HCT116 (cell line): ENCODE data around the gene NSMCE4A. TPM values are rescaled to one million over a fixed set of nuclear protein-coding genes. Genes with fewer than 3 reads are reported as not detected.

Experiments used
- ATAC-seq: fragments of 200-7000 bp; cut with Tn5 transposase; 2 replicates; pipeline ENCODE4 v1.9.1; 2020; ENCODE audit warnings: mild to moderate bottlenecking, moderate library complexity
- BruUV-seq: library from RNA; stranded (reverse); fragments of 400-500 nt; replicated peaks from 2 replicates; lab custom pipeline; 2021; lab: Mats Ljungman, UMichigan
- CTCF ChIA-PET: fragments of 300-600 bp; sonication (Branson Sonifier 250); formaldehyde crosslinking; loops from one replicate; lab custom pipeline; 2021; ENCODE audit warnings: antibody characterized with exemption; lab: Charles Lee
- POLR2A ChIA-PET: fragments of 300-600, 350-600 bp; sonication (Branson Sonifier 250); formaldehyde crosslinking; loops from one replicate; lab custom pipeline; 2021; ENCODE audit warnings: antibody characterized with exemption; lab: Charles Lee
- RAD21 ChIA-PET, 2 experiments: fragments of 300-600 bp; sonication (Branson Sonifier 250); formaldehyde crosslinking; loops; one replicate each; lab custom pipeline; 2023; ENCODE audit warnings: low total read pairs in 2 of 2; ENCODE audit not compliant: uncharacterized antibody in 2 of 2, unreplicated experiment in 2 of 2, low non-redundant PET in 1 of 2; lab: Charles Lee
- DNase-seq: peaks from one replicate; pipeline ENCODE4 v3.0.0-alpha.2; 2010; ENCODE audit warnings: low read depth, low spot score
- H2AFZ ChIP-seq: fragments of 200-600 bp; shearing (Covaris generic), sonication (generic); 2 replicates; pipeline ENCODE4 v1.6.1; 2017; ENCODE audit warnings: low read depth, mixed run types, mixed read lengths, antibody characterized with exemption, low read length; ENCODE audit not compliant: poor library complexity, severe bottlenecking
- H3K27ac ChIP-seq: 2 replicates; pipeline ENCODE4 v1.5.1; 2012; ENCODE audit warnings: low read depth, low read length
- H3K27me3 ChIP-seq: fragments of 200-600 bp; sonication (generic); 2 replicates; pipeline ENCODE4 v1.6.1; 2016; ENCODE audit warnings: mixed run types, low read length, mixed read lengths; ENCODE audit not compliant: insufficient read depth
- H3K36me3 ChIP-seq, 2 experiments: fragments of 200-500 bp in 1 of 2; fragments of 200-600 bp in 1 of 2; sonication (Bioruptor generic) in 1 of 2; sonication (generic) in 1 of 2; 2 replicates each; pipeline versions ENCODE4 v1.5.1 to v1.6.1; 2014 to 2016; ENCODE audit warnings: low read length in 2 of 2, inconsistent platforms in 1 of 2, mixed read lengths in 1 of 2, mixed run types in 1 of 2; ENCODE audit not compliant: insufficient read depth in 2 of 2, control insufficient read depth in 1 of 2
- H3K4me1 ChIP-seq, 2 experiments: fragments of 200-600 bp in 1 of 2; sonication (generic) in 1 of 2; 2 replicates each; pipeline versions ENCODE4 v1.5.1 to v1.6.1; 2012 to 2017; ENCODE audit warnings: low read length in 2 of 2, inconsistent platforms in 1 of 2, mild to moderate bottlenecking in 1 of 2, mixed read lengths in 1 of 2, mixed run types in 1 of 2, moderate library complexity in 1 of 2; ENCODE audit not compliant: insufficient read depth in 2 of 2, control insufficient read depth in 1 of 2
- H3K4me2 ChIP-seq: fragments of 200-600 bp; sonication (generic); 2 replicates; pipeline ENCODE4 v1.6.1; 2017; ENCODE audit warnings: mixed run types, low read length, mixed read lengths
- H3K4me3 ChIP-seq, 2 experiments: fragments of 200-600 bp in 1 of 2; sonication (generic) in 1 of 2; replicated peaks in 1 of 2; 2 replicates each; pipeline ENCODE4 v1.5.1; 2011 to 2016; ENCODE audit warnings: low read length in 2 of 2, control low read depth in 1 of 2, low read depth in 1 of 2, mild to moderate bottlenecking in 1 of 2, mixed read lengths in 1 of 2, mixed run types in 1 of 2
- H3K79me2 ChIP-seq: fragments of 200-600 bp; sonication (generic); 2 replicates; pipeline ENCODE4 v1.6.1; 2017; ENCODE audit warnings: mild to moderate bottlenecking, mixed run types, low read length, moderate library complexity, mixed read lengths; ENCODE audit not compliant: insufficient read depth
- H3K9ac ChIP-seq: fragments of 200-600 bp; sonication (generic); 2 replicates; pipeline ENCODE4 v1.6.1; 2016; ENCODE audit warnings: low read length, mixed read lengths
- H3K9me2 ChIP-seq: fragments of 200-600 bp; sonication (generic), shearing (Covaris generic); 2 replicates; pipeline ENCODE4 v1.6.1; 2017; ENCODE audit warnings: mixed run types, mild to moderate bottlenecking, moderate library complexity; ENCODE audit not compliant: insufficient read depth
- H3K9me3 ChIP-seq, 2 experiments: fragments of 200-500 bp in 1 of 2; fragments of 200-600 bp in 1 of 2; sonication (Bioruptor generic) in 1 of 2; sonication (generic) in 1 of 2; 2 replicates each; pipeline ENCODE4 v1.6.1; 2014 to 2017; ENCODE audit warnings: low read length in 2 of 2, mixed read lengths in 2 of 2, inconsistent platforms in 1 of 2, low read depth in 1 of 2, mild to moderate bottlenecking in 1 of 2, mixed run types in 1 of 2, moderate library complexity in 1 of 2; ENCODE audit not compliant: control insufficient read depth in 1 of 2, insufficient read depth in 1 of 2
- H4K20me1 ChIP-seq: fragments of 200-600 bp; sonication (generic), shearing (Covaris generic); 2 replicates; pipeline ENCODE4 v1.6.1; 2017; ENCODE audit warnings: mixed run types, mild to moderate bottlenecking, moderate library complexity; ENCODE audit not compliant: insufficient read depth
- ATF3 ChIP-seq: IDR thresholded peaks from 2 replicates; pipeline ENCODE4 v1.6.1; 2012
- CBX3 ChIP-seq: IDR thresholded peaks from 2 replicates; pipeline ENCODE4 v1.6.1; 2012; ENCODE audit warnings: low read depth
- EGR1 ChIP-seq: IDR thresholded peaks from 2 replicates; pipeline ENCODE4 v1.6.1; 2012; ENCODE audit warnings: low read depth
- EZH2 ChIP-seq: fragments of 200-600 bp; sonication (generic); IDR thresholded peaks from 2 replicates; pipeline ENCODE4 v1.6.1; 2017; ENCODE audit warnings: antibody characterized with exemption, mixed run types
- EZH2phosphoT487 ChIP-seq: fragments of 200-600 bp; IDR thresholded peaks from 2 replicates; pipeline ENCODE4 v1.6.1; 2018; ENCODE audit warnings: antibody characterized with exemption, borderline replicate concordance
- FOSL1 ChIP-seq: IDR thresholded peaks from 2 replicates; pipeline ENCODE4 v1.6.1; 2012; ENCODE audit warnings: low read depth
- JUND ChIP-seq: IDR thresholded peaks from 2 replicates; pipeline ENCODE4 v1.6.1; 2012
- POLR2A ChIP-seq: IDR thresholded peaks from 2 replicates; pipeline ENCODE4 v1.7.0; 2011; ENCODE audit warnings: borderline replicate concordance; ENCODE audit not compliant: insufficient read depth, insufficient read length; ENCODE audit errors: extremely low read depth
- POLR2AphosphoS5 ChIP-seq: IDR thresholded peaks from 2 replicates; pipeline ENCODE4 v1.6.1; 2011; ENCODE audit warnings: mild to moderate bottlenecking, low read depth, low read length, moderate library complexity
- SIN3A ChIP-seq: IDR thresholded peaks from 2 replicates; pipeline ENCODE4 v1.6.1; 2012; ENCODE audit warnings: low read depth
- SP1 ChIP-seq: IDR thresholded peaks from 2 replicates; pipeline ENCODE4 v1.6.1; 2012; ENCODE audit warnings: low read depth
- SRF ChIP-seq: IDR thresholded peaks from 2 replicates; pipeline ENCODE4 v1.6.1; 2012; ENCODE audit warnings: low read depth
- TCF7L2 ChIP-seq: IDR thresholded peaks from 2 replicates; pipeline ENCODE4 v1.7.0; 2011; ENCODE audit warnings: borderline replicate concordance, inconsistent platforms; ENCODE audit not compliant: insufficient read depth, insufficient read length; ENCODE audit errors: extremely low read depth
- YY1 ChIP-seq: IDR thresholded peaks from 2 replicates; pipeline ENCODE4 v1.6.1; 2011; ENCODE audit warnings: low read length, low read depth, moderate library complexity, mild to moderate bottlenecking; ENCODE audit not compliant: insufficient replicate concordance; ENCODE audit errors: extremely low read depth
- ZNF274 ChIP-seq: fragments of 200-500 bp; sonication (Bioruptor generic); IDR thresholded peaks from 2 replicates; pipeline ENCODE4 v1.6.1; 2014; ENCODE audit warnings: mild to moderate bottlenecking, low read depth, low read length, inconsistent platforms
- intact Hi-C: fragments of 100-400 bp; cut with micrococcal nuclease; formaldehyde crosslinking; loops from 2 replicates; pipeline ENCODE4 v1.10.0; 2022
- total RNA-seq: library from RNA; stranded (reverse); gene quantifications from one replicate; pipeline ENCODE4 v1.2.1, GENCODE V29; 2021; ENCODE audit not compliant: unreplicated experiment
- TF ChIP-seq, protein P1 (sequence below): IDR thresholded peaks from 2 replicates; pipeline ENCODE4 v1.6.1; 2012; ENCODE audit warnings: low read depth

The NSMCE4A gene
- total RNA-seq, 1 experiment from 2014 or later, result 70.6 TPM

- TF ChIP-seq ATF3, result no peak
- no peak for TF ChIP-seq EGR1
- no peak for TF ChIP-seq SIN3A
- TF ChIP-seq ZNF274, result no peak
- no peak for TF ChIP-seq EZH2phosphoT487
- TF ChIP-seq YY1, result no peak
Observed at GRCh38 chr10:122021828-122022227, 46.8 kb upstream of the NSMCE4A start (continued).

GRCh38 chr10:122021379-122021778 is 46.4 kb upstream of the NSMCE4A start:
- Histone ChIP-seq H3K9me3 (no peaks in the 10 kb centered on the region), H4K20me1 (no peaks in the 10 kb centered on the region), H3K4me2 (no peak overlapping the region), H3K9me2 (no peaks in the 10 kb centered on the region), H2AFZ (no peak overlapping the region), H3K4me3 (no peak overlapping the region), H3K4me1 (no peaks in the 10 kb centered on the region), H3K36me3 (no peaks in the 10 kb centered on the region), H3K27ac (no peak overlapping the region), H3K27me3 (no peaks in the 10 kb centered on the region), H3K79me2 (no peaks in the 10 kb centered on the region), H3K9ac (no peak overlapping the region)
- CTCF ChIA-PET, result interaction anchor here (0.6 kb wide), 1 partner anchor 16 kb away, joined by 3 read pairs; no protein-coding TSS in a partner anchor
- DNase-seq, result no peak
- RAD21 ChIA-PET, result no interaction called here
- intact Hi-C loops, result no loop called here
- no peak for ATAC-seq
- BruUV-seq, result no TSS peak
- POLR2A ChIA-PET, result no interaction called here
- TF ChIP-seq POLR2AphosphoS5 (no peak), FOSL1 (no peak), YY1 (no peak), CBX3 (no peak), TCF7L2 (no peak), SRF (no peak), JUND (no peak), EGR1 (no peak), ZNF274 (no peak), POLR2A (no peak), EZH2 (no peak), SP1 (no peak), ATF3 (no peak), EZH2phosphoT487 (no peak)
- TF ChIP-seq, protein P1, sequence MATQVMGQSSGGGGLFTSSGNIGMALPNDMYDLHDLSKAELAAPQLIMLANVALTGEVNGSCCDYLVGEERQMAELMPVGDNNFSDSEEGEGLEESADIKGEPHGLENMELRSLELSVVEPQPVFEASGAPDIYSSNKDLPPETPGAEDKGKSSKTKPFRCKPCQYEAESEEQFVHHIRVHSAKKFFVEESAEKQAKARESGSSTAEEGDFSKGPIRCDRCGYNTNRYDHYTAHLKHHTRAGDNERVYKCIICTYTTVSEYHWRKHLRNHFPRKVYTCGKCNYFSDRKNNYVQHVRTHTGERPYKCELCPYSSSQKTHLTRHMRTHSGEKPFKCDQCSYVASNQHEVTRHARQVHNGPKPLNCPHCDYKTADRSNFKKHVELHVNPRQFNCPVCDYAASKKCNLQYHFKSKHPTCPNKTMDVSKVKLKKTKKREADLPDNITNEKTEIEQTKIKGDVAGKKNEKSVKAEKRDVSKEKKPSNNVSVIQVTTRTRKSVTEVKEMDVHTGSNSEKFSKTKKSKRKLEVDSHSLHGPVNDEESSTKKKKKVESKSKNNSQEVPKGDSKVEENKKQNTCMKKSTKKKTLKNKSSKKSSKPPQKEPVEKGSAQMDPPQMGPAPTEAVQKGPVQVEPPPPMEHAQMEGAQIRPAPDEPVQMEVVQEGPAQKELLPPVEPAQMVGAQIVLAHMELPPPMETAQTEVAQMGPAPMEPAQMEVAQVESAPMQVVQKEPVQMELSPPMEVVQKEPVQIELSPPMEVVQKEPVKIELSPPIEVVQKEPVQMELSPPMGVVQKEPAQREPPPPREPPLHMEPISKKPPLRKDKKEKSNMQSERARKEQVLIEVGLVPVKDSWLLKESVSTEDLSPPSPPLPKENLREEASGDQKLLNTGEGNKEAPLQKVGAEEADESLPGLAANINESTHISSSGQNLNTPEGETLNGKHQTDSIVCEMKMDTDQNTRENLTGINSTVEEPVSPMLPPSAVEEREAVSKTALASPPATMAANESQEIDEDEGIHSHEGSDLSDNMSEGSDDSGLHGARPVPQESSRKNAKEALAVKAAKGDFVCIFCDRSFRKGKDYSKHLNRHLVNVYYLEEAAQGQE, result no peak
- TF ChIP-seq, all 23 proteins: peak for 0
